Left hindlimb (tissue), 1 donor: ENCODE data around the gene LPIN2.

ENCODE experiments used
- DNase-seq: peaks from one replicate; pipeline ENCODE4 v3.0.0-alpha.2; 2018

Gene LPIN2

DNA sequence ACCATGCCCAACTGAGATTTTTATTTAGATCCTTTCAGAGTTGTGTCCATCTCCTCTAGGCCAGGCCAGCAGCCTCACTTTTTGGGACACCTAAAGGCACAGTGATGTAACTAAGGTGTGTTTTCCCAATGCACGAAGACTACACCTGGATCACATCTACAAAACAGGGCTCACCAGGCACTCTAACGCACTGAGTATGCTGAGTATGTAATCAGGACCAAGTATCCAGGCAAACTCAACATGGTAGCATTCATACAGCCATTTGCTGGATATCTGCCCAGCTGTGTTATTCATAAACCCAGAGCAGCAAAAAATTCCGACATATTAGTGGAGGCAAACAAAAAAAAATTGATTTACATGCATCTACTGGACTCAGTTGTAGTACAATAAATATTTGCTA, 33.8 kb downstream of the LPIN2 start:
- DNase-seq: no peak

DNA sequence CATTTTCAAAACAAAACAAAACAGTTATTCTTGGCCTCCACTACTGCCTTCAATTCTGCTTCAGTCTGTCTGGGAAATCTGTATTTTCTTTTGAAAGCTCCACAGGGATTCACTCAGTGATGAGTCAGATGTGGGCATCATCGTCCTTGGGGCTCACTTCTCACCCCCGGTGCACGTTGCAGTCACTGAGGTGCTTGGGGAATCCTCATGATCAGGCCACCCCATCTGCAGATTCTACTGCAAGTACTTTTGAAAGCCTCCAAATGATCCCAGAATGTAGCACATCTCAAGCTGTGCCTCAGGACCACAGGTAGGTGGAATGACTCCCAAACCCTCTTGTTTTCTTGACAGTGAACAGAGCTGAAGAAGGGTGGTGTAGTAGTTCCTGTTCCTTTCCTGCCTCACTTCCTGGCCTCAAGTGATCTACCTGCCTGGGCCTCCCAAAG, 34.3 kb downstream of the LPIN2 start:
- no peak for DNase-seq

DNA sequence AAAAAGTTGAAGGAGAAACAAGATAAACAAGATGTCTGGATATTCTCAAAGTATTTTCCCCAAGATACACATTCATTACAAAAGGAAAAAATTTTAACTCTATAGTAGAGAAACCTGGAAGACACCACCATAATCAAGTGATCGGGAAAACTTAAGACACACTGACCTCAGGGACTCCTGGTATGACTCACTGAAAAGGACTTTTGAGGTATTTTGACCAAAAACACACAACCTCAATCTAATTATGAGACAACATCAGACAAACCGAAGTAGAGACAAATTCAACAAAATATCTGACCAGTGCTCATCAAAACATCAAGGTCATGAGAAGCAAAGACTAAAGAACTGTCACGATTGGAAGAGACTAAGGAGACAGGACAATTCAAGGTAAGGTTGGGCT, 34.7 kb downstream of the LPIN2 start:
- DNase-seq: no peak

DNA sequence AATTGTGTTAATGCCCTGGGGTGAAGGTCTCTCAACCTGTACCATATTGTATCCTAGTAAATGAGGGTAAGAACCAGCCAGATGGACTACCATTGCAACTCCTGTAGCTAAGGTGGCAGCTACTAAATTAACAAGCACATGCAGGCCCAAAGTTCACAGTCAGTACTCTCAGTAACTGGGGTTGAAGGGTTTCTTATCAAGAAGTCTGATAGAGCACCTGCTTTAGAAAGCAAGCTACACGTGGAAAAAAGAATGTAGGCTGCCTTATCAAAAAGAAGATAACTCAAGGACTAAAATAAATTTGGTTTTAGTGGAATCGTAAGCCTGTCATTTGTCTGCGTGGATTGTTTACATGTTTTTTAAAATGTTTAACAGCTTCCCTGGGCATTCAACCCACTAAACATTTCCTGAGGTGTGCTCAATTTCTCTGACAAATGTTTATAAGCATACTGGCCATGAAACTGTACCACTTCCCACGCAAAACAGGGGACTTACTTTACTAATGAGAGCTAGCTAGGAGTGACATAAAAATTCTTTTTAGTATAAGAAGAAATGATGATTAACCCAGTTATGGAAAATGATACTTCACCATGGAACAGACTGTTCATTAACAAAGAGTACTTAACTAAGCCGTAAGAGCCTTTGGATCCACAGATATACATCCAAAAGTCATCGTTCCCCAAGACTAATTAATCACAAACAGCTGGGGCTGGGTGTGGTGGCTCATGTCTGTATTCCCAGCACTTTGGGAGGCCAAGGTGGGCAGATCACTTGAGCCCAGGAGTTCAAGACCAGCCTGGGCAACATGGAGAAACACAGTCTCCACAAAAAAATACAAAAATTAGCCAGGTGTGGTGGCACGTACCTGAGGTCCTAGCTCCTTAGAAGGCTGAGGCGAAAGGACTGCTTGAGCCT, 36.5 kb downstream of the LPIN2 start:
- DNase-seq: no peak

DNA sequence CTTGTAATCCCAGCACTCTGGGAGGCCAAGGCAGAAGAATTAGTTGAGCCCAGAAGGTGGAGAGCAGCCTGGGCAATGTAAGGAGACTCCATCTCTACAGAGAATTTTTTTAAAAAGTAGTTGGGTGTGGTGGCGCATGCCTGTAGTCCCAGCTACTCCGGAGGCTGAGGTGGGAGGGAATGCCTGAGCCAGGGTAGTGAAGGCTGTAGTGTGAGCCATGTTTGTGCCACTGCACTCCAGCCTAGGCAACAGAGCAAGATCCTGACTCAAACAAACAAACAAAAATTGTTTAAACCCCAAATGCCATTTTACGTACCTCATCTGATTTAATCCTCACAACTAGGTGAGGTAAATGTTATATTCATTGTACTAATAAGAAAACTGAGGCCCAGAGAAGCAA, 38.2 kb downstream of the LPIN2 start:
- DNase-seq: no peak

DNA sequence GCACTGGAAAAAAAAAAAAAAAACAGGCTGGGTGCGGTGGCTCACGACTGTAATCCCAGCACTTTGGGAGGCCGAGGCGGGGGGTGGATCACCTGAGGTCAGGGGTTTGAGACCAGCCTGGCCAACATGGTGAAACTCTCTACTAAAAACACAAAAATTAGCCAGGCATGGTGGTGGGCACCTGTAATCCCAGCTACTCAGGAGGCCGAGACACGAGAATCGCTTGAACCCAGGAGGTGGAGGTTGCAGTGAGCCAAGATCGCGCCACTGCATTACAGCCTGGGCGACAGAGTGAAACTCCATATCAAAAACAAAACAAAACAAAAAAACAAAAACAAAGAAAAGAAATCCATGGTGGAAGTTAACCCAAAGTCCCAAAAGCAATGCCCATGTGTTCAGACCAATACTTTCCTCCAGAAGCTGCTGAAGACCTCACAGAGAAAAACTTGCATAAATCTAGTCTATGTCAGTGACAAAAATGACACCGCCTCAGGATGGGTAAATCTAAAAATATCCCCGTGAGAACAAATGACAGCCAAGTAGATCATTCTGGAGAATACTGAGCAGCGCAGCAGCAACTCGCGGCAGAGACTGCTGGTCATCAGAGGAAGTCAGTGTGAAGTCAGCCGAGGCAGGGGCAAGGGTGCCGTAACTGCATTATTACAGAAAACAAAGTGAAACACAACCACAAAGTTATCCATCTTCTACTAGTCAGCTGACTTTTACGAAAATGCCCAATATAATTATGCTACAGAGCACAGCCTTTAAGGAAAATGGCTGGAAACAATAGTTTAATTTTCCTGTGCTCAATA, 41.0 kb downstream of the LPIN2 start:
- no peak for DNase-seq

DNA sequence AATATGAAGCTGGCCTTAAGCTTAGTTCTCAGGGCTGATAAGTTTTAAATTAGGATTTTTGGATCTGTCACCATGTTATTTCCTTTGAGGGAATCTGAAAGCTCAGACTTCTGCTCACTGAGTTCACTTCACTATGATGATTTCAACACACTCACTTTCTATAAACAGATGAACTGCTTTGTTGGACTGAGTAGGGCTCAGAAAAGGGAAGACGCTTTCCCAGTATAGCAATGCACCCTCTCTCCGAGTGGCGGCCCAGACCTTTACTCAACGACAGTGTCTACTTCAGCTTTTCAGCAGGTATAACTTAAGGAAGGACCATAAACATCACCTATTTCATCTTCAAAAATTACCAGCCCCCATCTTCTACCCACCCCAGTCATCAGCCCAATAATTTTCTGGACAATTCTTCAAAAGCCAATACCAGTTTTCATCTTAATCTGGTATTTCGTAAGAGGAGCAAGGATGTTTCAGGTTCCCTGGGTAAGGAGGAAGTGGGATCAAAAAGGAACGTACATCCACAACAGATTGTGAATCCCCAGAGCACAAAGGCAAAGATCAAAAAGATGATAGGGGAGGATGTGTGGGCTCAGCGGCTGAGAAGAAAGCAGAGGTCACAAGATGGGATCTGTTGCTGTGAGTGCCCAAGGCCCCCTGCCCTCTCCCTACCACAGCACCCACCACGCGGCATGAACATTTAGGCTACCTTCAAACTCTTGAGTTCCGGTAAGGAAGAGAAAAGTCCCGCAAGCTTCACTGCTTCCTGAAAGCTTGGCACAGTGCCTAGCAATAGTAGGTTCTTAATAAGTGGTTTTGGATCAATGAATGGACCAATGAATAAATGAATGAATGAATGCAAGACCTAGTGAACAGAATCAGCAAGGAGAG, 41.9 kb downstream of the LPIN2 start:
- no peak for DNase-seq

DNA sequence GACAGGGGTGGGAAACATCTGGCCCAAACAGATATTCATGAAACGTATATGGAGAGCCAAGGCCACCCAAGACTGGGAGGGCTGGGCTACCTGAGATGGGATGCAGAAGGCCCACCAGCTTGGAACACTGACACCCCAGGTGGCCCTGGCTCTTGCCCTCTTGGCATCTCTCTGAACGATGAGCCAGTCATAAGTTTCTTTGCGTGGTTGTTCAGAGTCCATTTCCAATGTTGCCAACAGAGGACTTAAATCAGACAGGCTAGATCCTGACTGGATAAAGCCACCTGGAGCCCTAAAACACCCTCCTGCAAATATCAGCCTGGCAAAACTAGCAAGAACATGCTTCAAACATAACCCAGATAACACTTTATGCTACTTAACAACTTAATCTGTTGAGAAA, 42.6 kb downstream of the LPIN2 start:
- DNase-seq: no peak

DNA sequence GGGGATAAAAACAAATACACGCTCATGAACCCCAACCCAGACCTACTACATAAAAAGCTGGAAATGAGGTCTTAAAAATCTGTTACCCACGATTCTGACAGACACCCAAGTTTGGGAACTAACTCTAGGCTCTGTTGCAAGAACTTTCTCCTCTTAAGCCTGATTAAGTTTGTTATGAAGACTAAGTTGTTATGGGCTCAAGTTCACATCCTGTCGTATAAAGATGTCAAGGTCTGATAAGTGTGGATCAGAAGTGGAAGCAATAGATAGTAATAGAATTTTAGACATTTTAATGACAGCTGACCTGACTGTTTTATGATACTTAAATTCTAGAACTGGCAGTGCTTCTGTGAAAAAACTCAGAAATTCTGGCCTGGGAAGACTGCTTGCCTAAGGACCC, 43.2 kb downstream of the LPIN2 start:
- DNase-seq: no peak

DNA sequence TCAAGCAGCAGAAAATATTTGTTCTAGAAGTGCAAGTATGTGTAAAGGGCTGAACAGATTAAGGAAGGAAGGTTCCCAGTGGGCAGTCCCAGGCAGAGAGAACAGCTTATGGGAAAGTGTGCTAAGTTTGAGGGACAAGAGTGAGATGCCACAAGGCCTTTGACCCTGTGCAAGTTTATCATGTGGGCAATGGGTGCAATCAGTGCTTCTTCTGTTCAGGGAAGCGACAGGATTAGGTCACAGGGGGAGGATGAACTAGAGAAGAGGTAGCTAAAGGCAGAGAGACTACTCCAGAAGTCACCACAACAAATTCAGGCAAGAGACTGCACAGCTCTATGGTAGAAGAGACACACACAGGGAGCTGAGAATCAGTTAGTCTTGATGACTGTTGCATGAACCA, 44.3 kb downstream of the LPIN2 start:
- DNase-seq: no peak

DNA sequence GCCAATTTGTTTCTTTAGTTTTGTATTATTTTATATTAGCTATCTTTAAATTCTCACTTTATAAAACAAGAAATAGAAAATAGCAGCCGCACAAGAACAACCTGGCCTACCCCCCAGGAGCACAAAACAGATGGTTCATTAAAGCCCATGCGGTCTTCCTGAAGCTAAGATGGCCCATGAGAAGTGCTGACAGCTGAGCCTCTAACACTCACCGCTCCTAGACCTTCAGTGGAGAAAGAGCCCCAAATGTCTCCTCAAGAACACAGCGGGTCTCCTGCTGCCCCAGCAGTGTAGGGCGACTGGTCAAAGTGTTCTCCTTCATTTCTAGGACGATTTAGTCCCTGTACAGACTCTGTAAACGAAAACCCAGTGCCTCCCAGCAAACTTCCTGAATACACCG, 45.1 kb downstream of the LPIN2 start:
- DNase-seq: no peak

DNA sequence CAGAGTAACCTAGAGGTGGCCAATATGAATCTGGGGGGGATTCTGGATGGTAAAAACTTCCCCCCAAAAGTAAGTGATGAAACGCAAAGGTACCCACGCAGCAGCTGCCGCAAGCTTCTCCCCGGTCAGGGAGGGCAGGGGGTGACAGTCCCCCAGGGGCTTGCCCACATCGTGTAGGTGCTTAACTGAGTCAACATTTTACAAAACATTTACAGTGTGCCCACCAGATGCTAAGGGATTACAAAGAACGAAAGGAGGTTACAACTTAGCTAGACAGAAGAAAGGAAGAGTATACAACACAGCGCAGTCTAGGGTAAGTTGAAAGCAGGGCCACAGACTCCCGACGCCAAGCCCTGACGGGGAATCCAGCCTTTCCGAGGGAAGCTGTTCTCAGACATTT, 45.6 kb downstream of the LPIN2 start:
- no peak for DNase-seq

DNA sequence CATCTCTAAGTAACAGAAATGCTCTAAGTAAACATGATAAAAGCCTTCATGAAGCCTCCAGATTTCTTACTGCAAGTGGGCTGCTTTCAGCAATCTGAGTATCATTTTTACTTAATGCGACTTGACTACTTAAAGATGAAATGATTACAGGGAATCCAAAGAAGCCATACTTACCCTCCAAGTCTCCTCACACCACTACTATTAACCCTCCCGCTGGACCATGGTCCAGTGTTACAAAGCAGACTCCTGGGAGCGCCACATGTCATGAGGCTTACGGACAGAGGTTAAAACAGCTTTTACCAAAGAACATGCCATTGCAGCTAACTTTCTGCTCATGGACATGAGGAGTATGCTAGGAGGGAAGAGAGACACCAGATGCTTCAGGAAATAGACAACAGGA, 46.4 kb downstream of the LPIN2 start:
- DNase-seq: no peak

DNA sequence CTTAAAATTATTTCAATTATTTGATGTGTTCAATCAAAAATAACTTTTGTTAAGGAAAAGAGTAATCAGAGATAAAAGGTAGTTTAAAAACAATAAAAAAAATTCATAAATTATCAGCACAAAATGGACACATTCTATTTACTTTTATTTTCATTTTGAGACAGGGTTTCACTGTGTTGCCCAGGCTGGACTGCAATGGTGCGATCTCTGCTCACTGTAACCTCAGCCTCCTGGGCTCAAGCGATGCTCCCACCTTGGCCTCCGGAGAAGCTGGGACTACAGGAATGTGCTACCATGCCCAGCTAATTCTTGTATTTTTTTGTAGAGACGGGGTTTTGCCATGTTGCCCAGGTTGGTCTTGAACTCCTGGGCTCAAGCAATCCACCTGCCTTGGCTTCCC, 47.1 kb downstream of the LPIN2 start:
- no peak for DNase-seq

DNA sequence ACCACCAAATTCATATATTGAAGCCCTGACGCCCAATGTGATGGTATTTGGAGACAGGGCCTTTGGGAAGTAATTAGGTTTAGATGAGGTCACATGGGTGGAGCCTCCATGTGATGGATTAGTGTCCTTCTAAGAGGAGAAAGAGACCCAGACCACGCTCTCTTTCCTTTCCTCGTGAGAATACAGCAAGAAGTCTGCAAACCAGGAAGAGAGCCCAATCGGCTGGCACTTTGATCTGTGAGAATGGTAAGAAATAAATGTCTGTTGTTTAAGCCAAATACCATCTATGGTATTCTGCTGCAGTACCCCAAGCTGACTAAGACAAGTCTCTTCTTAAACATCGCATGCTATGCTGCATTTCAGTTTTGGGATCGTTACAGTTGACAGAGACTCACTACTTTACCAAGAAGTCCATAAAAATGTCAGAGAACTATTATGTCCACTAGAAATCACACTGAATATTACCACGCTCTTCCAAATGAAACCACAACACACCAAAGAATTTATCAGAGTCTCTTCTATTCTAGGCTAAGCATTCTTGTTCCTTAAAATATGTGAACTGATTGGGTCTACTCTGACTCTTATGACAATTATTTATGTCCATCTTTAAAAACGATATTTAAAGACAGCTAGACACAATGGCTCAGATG, 48.5 kb downstream of the LPIN2 start:
- no peak for DNase-seq
